ENCODE results near the gene CYTIP.

The CYTIP gene

GRCh38 chr2:157443795-157444640, at the start of gene CYTIP:
TSS of gene CYTIP (minus strand) at chr2:157444089. CDS start at chr2:157444020, 69 bp downstream.
- DNase-seq (ENCODE audit: low read depth), result no peak

- no peak for DNase-seq (ENCODE audit: low read depth)
Observed at GRCh38 chr2:157492189-157492773, 48.4 kb upstream of the CYTIP start.

DNA sequence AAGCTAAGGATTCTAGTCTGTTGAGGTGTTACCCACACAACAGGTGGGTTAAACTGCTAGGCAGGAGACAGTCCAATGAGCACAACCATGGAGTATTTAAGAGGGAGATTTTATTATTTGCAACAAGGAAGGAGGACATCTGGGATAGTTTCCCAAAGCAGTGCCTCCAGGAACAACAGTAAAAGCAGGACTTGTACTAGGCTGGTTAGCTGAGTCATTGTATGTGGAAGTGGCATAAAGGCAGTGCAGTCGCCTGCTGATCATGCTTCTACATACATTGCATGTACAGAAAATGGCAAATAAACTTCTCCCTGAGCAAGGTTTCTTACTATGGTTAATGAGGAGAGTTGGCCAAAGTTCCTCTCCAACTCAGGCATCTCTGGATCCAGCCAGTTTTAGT, 46.1 kb upstream of the CYTIP start:
- DNase-seq (ENCODE audit: low read depth), result no peak

DNA sequence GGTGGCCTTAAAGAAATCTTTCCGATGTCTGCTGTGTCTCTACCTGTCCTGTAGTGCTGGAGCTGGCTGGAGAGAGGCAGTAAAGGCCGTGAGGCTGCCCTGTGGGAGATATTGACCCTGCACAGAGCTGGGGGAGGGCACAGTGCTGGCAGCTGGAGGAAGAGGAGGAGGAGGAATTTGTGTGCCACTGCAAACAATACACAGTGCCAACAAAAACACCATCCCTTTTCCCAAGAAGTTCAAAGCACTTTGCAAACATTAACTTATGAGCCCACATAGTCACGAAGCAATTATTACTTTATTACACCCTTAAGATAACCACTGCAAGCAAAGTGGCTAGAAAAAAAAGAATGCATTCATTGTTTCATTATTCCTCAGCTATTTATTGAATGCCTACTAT, 45.0 kb upstream of the CYTIP start:
- no peak for DNase-seq (ENCODE audit: low read depth)

GRCh38 chr2:157487747-157488146, 43.9 kb upstream of the CYTIP start:
- DNase-seq (ENCODE audit: low read depth), result no peak

GRCh38 chr2:157487271-157487610, 43.4 kb upstream of the CYTIP start:
- DNase-seq (ENCODE audit: low read depth), result no peak

DNA sequence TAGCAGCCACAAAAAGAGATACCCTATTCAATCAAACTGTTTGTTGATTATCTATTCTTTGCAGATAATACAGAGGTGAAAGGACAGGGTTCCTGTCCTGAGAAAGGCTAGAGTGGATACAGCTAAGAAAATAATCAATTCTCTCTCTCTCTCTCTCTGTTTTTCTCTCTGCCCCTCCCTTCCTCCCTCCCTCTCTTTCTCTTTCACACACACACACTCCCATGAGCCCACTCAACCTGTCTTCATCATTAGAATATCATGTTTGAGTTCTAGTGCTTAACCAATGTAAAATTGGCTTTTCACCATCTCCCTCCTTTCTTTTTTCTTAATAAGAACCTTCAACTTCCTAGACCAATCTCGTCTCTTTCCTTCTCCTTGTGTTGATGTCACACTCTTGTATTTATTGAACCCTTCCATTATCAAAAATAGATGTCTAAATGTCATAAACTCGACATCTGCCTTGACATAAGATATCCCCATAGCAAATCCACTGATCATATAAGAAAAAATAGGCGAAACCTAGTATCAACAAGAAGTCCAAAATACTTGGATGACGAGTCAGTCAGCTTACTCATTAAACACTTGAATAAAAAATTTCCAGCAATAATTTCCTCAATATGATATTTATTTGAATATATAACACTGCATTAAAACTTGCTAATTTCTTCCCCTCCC, 42.8 kb upstream of the CYTIP start:
- no peak for DNase-seq (ENCODE audit: low read depth)

GRCh38 chr2:157480182-157480961, 36.5 kb upstream of the CYTIP start:
- DNase-seq (ENCODE audit: low read depth), result no peak

DNA sequence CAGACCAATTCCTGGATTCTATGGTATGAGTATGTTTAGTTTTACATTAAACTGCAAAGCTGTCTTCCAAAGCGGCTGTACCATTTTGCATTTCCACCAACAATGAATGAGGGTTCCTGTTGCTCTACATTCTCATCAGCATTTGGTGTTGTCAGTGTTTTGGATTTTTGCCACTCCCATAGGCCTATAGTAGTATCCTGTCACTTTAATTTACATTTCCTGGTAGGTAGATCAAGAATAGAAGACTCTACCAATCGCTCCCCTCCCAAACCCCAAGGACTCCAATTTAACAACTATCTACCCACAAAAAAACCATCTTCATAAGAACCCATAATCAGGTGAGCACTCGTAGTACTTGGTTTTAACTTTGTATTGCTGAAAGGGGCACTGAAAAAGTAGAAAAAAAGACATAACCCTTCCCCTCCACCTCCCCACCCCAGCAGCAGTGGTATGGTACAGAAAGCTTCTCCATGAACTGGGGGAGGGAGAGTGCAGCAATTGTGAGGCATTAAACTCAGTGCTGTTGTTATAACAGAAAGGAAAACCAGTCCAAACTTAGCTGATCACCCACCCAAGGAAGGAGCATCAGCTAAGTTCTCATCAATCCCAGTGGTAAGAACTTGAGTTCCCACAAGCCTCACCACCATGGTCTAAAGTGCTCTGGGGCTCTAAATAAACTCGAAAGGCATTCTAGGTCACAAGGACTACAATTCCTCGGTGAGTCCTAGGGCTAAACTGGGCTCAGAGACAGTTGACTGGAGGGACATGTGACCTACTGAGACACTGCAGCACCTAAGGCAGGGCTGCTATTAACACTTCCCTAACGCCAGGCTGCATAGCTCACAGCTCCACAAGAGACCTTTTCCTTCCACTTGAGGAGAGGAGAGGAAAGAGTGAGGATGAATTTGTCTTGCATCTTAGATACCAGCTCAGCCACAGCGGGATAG, 35.5 kb upstream of the CYTIP start:
- DNase-seq (ENCODE audit: low read depth), result no peak

DNA sequence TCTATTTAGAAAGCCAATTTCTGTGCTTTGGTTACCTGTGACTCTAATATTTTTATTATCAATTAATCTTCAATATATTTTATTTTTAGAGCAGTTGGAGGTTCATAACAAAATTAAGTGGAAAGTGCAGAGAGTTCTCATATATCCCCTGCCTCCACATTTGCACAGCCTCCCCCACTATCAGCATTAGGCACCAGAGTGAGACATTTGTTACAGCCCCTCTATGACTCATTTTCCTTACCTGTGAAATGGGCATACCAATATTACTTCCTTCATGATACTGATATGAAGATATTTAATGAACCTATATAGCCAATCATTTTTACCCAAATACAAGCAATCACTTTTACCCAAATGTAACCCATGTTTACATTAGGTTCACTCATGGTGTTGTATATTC, 34.0 kb upstream of the CYTIP start:
- DNase-seq (ENCODE audit: low read depth), result no peak

DNA sequence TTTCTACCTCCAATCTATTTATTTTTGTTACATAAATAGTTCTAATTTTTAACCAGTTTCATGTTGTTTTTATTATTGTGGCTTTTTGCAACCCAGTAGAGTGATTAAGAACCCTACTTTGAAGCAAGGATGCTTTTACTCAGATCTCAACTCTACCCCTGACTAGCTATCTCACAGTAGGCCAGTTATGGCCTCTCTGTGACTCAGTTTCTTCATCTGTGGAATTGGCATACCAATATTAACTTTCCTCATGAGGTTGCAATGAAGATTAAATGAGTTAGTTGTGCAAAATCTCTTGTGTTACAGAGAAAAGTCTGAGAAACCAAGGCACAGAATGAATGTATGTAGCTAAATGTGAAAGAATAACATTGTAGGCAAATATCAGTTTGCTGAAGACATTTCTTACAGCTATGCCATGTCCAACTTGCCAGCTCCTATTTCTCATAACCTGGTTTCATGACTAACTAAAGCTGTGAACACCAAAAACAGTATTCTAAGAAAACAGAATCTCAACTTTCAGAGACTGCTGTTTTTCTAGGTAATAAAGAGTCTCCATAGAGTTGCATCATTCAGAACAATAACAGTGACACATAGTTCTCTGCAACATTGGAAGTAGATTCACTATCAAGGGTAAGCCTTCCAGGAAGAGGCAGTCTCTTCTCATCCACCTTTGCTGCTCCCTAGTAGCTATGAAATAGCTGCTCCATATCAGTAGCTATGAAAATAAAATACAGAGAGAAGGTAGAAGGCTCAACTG, 33.2 kb upstream of the CYTIP start:
- DNase-seq (ENCODE audit: low read depth), result no peak

- no peak for DNase-seq (ENCODE audit: low read depth)
Observed at GRCh38 chr2:157475722-157476390, 32.0 kb upstream of the CYTIP start.

DNA sequence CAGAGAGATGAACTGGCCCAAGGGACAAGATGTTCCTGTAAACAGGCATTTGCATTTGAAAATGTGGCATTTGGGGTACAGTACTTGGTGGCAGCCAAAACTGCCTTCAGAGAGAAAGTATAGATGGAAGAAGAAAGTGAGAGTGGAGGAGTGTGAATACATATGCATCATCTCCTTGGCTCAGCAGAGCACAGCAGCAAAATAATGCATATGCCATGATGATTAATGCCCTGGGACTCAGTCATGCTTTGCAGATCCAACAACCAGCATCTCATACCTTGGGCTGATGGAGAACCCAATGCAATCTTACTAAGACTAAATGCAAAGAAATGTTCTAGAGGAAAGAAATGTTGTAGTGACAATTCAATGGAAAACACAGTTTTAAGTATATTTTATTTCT, 29.7 kb upstream of the CYTIP start:
- no peak for DNase-seq (ENCODE audit: low read depth)

DNA sequence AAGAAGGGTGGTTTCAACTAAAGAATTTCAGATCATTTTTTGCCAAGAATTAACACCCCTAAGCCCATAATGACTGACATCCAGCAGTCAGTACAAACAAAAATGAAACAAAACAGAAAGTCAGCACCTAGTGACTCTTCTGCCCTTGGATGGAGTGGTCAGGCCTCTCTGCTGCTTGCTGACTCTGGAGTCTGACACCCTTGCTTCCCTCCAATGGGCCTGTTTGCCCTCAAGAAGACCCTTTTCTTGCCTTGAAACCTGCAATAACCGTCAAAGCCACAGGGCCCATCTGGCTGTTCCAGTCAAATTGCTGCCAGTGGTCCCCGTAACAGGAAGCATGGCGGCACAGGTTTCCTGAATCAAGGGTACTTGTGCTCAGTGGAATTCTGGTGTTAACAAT, 27.2 kb upstream of the CYTIP start:
- DNase-seq (ENCODE audit: low read depth), result no peak

GRCh38 chr2:157470321-157470720, 26.4 kb upstream of the CYTIP start:
- DNase-seq (ENCODE audit: low read depth), result no peak

- DNase-seq (ENCODE audit: low read depth), result no peak
Observed at GRCh38 chr2:157469726-157470125, 25.8 kb upstream of the CYTIP start.

GRCh38 chr2:157468931-157469708, 25.2 kb upstream of the CYTIP start:
- no peak for DNase-seq (ENCODE audit: low read depth)

GRCh38 chr2:157466764-157467163, 22.9 kb upstream of the CYTIP start:
- DNase-seq (ENCODE audit: low read depth), result no peak

GRCh38 chr2:157465554-157465953, 21.7 kb upstream of the CYTIP start:
- no peak for DNase-seq (ENCODE audit: low read depth)
